Epithelial cell of esophagus (primary cell): ENCODE data around the gene KCNQ2.
"Not testable (repeated sequence)": the region's sequence is repeated elsewhere in the genome, so short reads cannot be mapped to it uniquely, and the experiment has no call there.

Experiments
- DNase-seq: peaks from one replicate; pipeline ENCODE4 v3.0.0; 2010; ENCODE audit warnings: low read depth
- H3K4me3 ChIP-seq: 2 replicates; pipeline ENCODE4 v1.5.1; 2011; ENCODE audit warnings: mild to moderate bottlenecking, low read length, control low read depth
- CTCF ChIP-seq: IDR thresholded peaks from 2 replicates; pipeline ENCODE4 v1.5.1; 2011; ENCODE audit warnings: low read depth, mild to moderate bottlenecking, low read length, control low read depth, inconsistent platforms; ENCODE audit not compliant: insufficient read depth; ENCODE audit errors: missing control alignments

KCNQ2 gene

GRCh38 chr20:63518351-63518861, 46.0 kb upstream of the KCNQ2 start:
- TF ChIP-seq CTCF = no peak
- H3K4me3 ChIP-seq = no peak overlapping the region
- no peak for DNase-seq

- no peak overlapping the region for H3K4me3 ChIP-seq
- TF ChIP-seq CTCF = no peak
- no peak for DNase-seq
Observed at GRCh38 chr20:63517376-63518309, 45.2 kb upstream of the KCNQ2 start.

GRCh38 chr20:63514520-63514919, 42.1 kb upstream of the KCNQ2 start:
- not testable (repeated sequence) for DNase-seq, H3K4me3 ChIP-seq

- no peak for TF ChIP-seq CTCF
- H3K4me3 ChIP-seq = no peak overlapping the region
- no peak for DNase-seq
Observed at GRCh38 chr20:63513207-63513606, 40.8 kb upstream of the KCNQ2 start.

- no peak for TF ChIP-seq CTCF
- no peak overlapping the region for H3K4me3 ChIP-seq
- no peak for DNase-seq
Observed at GRCh38 chr20:63509088-63509564, 36.7 kb upstream of the KCNQ2 start.

- no peak for TF ChIP-seq CTCF
- DNase-seq = no peak
- H3K4me3 ChIP-seq = no peak overlapping the region
Observed at GRCh38 chr20:63508072-63508768, 35.8 kb upstream of the KCNQ2 start.

- DNase-seq = no peak
- TF ChIP-seq CTCF = no peak
- no peak overlapping the region for H3K4me3 ChIP-seq
Observed at GRCh38 chr20:63507083-63507743, 34.8 kb upstream of the KCNQ2 start.
